Stomach (tissue), 9 donors: ENCODE results near the gene ZNF629. TPM values are rescaled to one million over a fixed set of nuclear protein-coding genes. Genes with fewer than 3 reads are reported as not detected.

ENCODE experiments used
- DNase-seq, 2 donors: peaks; one replicate each; pipeline versions ENCODE4 v3.0.0 to v3.0.0-alpha.2; 2013 to 2019
- H3K27ac ChIP-seq, 5 donors: fragments of 200-600 bp in 4 of 5; sonication (generic) in 4 of 5; one replicate each; pipeline ENCODE4 v1.5.1; 2013 to 2019; ENCODE audit warnings: mild to moderate bottlenecking in 1 of 5, moderate library complexity in 1 of 5
- H3K27me3 ChIP-seq, 3 donors: fragments of 200-600 bp; sonication (generic); one replicate each; pipeline ENCODE4 v1.5.1; 2017 to 2019; ENCODE audit warnings: mixed run types in 1 of 3
- H3K36me3 ChIP-seq, 4 donors: fragments of 200-600 bp; sonication (generic); 1 replicate in 3 of 4; 2 replicates in 1 of 4; pipeline ENCODE4 v1.5.1; 2016 to 2019
- H3K4me1 ChIP-seq, 4 donors: fragments of 200-600 bp; sonication (generic); one replicate each; pipeline ENCODE4 v1.5.1; 2016 to 2019
- H3K4me3 ChIP-seq, 4 donors: fragments of 200-600 bp; sonication (generic) in 3 of 4; one replicate each; pipeline ENCODE4 v1.5.1; 2016 to 2019; ENCODE audit warnings: mild to moderate bottlenecking in 1 of 4
- H3K9me3 ChIP-seq, 4 donors: fragments of 200-600 bp; sonication (generic); one replicate each; pipeline ENCODE4 v1.5.1; 2016 to 2019
- CTCF ChIP-seq, 7 experiments: fragments of 450-650 bp in 4 of 7; fragments of 200-600 bp in 3 of 7; sonication (generic) in 3 of 7; IDR thresholded peaks; one replicate each; pipeline ENCODE4 v1.5.1; 2016 to 2019; ENCODE audit warnings: antibody characterized with exemption in 7 of 7, control low read depth in 2 of 7, mild to moderate bottlenecking in 1 of 7
- EP300 ChIP-seq: sonication (generic); formaldehyde crosslinking; IDR thresholded peaks from one replicate; pipeline ENCODE4 v1.6.1; 2017; ENCODE audit warnings: antibody characterized with exemption
- POLR2A ChIP-seq, 4 donors: fragments of 450-650 bp; IDR thresholded peaks; one replicate each; pipeline ENCODE4 v1.6.1; 2016; ENCODE audit warnings: antibody characterized with exemption in 4 of 4, control low read depth in 2 of 4, mild to moderate bottlenecking in 1 of 4, moderate library complexity in 1 of 4
- POLR2AphosphoS5 ChIP-seq, 3 donors: sonication (generic); formaldehyde crosslinking; IDR thresholded peaks; one replicate each; pipeline ENCODE4 v1.6.1; 2016; ENCODE audit warnings: antibody characterized with exemption in 3 of 3
- WGBS, 5 donors: extraction: QIAGEN DNeasy Blood & Tissue Kit in 3 of 5; methylation state at CpG; one replicate each; pipeline versions ENCODE4 v1.1.5 to v1.1.7; 2013 to 2018; 5-methylcytosine and 5-hydroxymethylcytosine counted together
- intact Hi-C: fragments of 100-400 bp; cut with DNase I; formaldehyde crosslinking; loops from one replicate; pipeline ENCODE4 v1.15.1; 2023; ENCODE audit warnings: low total_unique reads
- polyA plus RNA-seq, 3 donors: library from polyadenylated mRNA; stranded (reverse); fragments of 200-250 nt; gene quantifications; one replicate each; pipeline ENCODE4 v1.2.3, GENCODE V29; 2013
- total RNA-seq, 5 donors: library from RNA; depleted of rRNA; stranded (reverse); fragments of >200 nt; gene quantifications; one replicate each; pipeline versions ENCODE4 v1.1.0 to v1.2.3, GENCODE V29; 2014 to 2016
- donor health status: healthy with polysubstance abuse.
- donor health status: Bipolar disorder and iron deficiency.
- donor health status: healthy.

ZNF629 gene
- total and polyA plus RNA-seq, 8 donors, result 4.4 to 21.3 (median 10.9) TPM

DNA sequence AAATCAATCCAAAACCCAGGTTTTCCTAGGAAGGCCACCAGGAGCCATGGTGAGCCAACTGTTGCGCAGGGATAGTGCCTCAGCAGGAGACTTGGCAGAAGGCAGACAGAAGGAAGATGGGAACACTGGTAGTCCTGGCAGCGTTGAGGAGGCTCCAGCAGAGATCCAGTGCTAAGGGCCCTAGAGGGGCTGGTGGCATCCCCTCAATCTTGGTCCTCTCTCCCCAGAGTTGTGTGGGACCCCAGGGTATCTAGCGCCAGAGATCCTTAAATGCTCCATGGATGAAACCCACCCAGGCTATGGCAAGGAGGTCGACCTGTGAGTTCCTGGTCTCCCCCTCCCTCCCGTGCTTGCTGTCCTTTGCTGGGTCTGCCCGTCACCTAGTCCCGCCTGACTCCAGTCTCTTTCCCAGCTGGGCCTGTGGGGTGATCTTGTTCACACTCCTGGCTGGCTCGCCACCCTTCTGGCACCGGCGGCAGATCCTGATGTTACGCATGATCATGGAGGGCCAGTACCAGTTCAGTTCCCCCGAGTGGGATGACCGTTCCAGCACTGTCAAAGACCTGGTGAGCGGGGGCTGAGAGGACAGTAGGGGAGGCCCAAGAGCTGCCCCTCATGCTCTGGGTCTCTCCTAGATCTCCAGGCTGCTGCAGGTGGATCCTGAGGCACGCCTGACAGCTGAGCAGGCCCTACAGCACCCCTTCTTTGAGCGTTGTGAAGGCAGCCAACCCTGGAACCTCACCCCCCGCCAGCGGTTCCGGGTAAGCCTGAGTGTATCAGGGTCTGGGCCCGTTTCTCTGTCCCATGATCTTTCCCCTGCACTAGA lies 30.8 kb downstream of the ZNF629 start:
- intact Hi-C loops, result no loop called here
- no peak for DNase-seq
- Histone ChIP-seq H3K36me3 (peaks cover 36 to 86% (median 78%) of the 10 kb centered on the region in 4 donors), H3K27ac (no peak overlapping the region), H3K9me3 (no peaks in the 10 kb centered on the region), H3K4me1 (peaks cover 5 to 23% (median 12%) of the 10 kb centered on the region in 4 donors), H3K4me3 (no peak overlapping the region), H3K27me3 (no peaks in the 10 kb centered on the region)
- 92 to 95% (median 92%) methylated on average over 15 to 20 of the region's 20 CpGs for WGBS, 5 donors
- TF ChIP-seq EP300 (no peak), POLR2A (IDR thresholded peaks at IDR 0.05) (no peak), POLR2AphosphoS5 (IDR thresholded peaks at IDR 0.05) (no peak), CTCF (IDR thresholded peaks at IDR 0.05) (no peak)

DNA sequence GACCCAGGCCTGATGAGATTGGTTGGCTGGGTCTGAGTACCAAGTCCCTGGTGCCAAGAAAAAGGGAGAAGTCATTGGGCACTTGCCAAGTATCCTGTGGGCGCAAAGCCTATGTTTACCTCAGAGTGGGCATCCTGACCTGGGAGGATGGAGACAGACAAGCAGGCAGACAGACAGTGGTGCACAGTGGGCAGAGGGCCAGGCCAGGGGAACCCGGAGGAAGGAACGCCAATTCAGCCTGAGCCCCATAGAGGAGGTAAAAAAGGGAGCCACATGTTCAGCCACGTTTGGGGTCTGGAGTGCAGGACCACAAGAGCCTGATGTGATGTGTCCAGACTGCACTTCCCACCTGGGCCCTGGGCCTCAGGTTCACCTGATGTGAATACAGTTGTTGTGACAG lies 33.4 kb downstream of the ZNF629 start:
- H3K9me3 ChIP-seq, result no peaks in the 10 kb centered on the region
- 67 to 82% (median 71%) methylated on average over 4 of the region's 4 CpGs for WGBS, 5 donors
- peaks cover 0 to 15% (median 12%) of the 10 kb centered on the region in 4 donors for H3K4me1 ChIP-seq
- no peak for DNase-seq
- intact Hi-C loops, result no loop called here
- H3K27ac ChIP-seq, result no peak overlapping the region
- TF ChIP-seq EP300 (no peak), CTCF (IDR thresholded peaks at IDR 0.05) (no peak)
- H3K27me3 ChIP-seq, result no peaks in the 10 kb centered on the region
- H3K4me3 ChIP-seq, result no peak overlapping the region
- peaks cover 37 to 81% (median 76%) of the 10 kb centered on the region in 4 donors for H3K36me3 ChIP-seq

DNA sequence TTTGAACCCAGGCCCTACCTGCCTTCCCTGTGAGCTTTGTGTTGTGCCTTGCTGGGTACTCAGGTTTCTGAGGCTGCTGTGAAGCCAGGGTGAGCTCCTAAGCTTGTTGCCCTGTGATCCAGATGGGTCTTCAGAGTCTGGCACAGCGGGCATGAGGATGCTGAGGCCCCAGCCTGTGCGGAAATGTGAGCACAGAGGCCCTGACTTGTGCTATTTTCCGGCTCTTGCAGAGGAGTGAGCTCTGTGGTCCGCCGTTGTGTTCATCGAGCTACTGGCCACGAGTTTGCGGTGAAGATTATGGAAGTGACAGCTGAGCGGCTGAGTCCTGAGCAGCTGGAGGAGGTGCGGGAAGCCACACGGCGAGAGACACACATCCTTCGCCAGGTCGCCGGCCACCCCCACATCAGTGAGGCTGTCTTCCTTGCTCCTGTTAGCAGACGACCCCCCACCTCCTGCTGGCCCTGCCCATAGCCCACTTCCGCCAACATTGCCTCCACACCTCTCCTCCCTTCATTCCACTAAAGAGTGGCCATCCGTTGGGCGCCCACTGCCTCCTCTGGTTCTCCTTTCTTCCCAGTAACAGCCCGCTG lies 36.0 kb downstream of the ZNF629 start:
- Histone ChIP-seq H3K27me3 (no peaks in the 10 kb centered on the region), H3K9me3 (no peaks in the 10 kb centered on the region), H3K27ac (no peak overlapping the region), H3K4me1 (peaks cover 6 to 29% (median 18%) of the 10 kb centered on the region in 4 donors), H3K4me3 (no peak overlapping the region), H3K36me3 (peaks cover 27 to 58% (median 52%) of the 10 kb centered on the region in 4 donors)
- TF ChIP-seq EP300 (no peak), POLR2AphosphoS5 (IDR thresholded peaks at IDR 0.05) (no peak), POLR2A (IDR thresholded peaks at IDR 0.05) (no peak), CTCF (IDR thresholded peaks at IDR 0.05) (no peak)
- intact Hi-C loops, result no loop called here
- WGBS, 5 donors, result 91 to 94% (median 92%) methylated on average over 20 of the region's 20 CpGs
- no peak for DNase-seq

DNA sequence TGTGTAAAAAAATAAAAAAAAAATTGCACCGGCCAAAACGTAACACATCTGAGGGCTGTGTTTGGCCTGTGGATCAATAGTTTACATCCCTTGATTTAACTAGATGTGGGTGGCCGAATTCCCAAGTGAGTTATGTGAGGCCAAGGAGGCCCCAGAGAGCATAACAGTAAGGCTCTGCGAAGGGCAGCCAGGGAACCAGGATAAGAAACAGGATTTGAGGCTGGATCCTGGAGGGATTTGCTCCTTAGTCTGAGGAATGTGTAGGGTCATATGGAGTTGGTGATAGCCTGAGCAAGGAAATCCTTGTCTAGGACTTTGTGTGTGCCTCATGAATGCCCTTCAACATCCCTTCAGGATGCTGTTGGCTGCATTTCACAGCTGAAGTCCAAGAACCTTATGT lies 36.8 kb downstream of the ZNF629 start:
- H3K36me3 ChIP-seq, result peaks cover 28 to 56% (median 46%) of the 10 kb centered on the region in 4 donors
- H3K27ac ChIP-seq, result no peak overlapping the region
- no peak overlapping the region for H3K4me3 ChIP-seq
- 83 to 89% (median 86%) methylated on average over 4 of the region's 4 CpGs for WGBS, 5 donors
- DNase-seq, result no peak
- H3K9me3 ChIP-seq, result no peaks in the 10 kb centered on the region
- intact Hi-C loops, result no loop called here
- H3K27me3 ChIP-seq, result no peaks in the 10 kb centered on the region
- TF ChIP-seq POLR2AphosphoS5 (IDR thresholded peaks at IDR 0.05) (no peak), POLR2A (IDR thresholded peaks at IDR 0.05) (no peak), CTCF (IDR thresholded peaks at IDR 0.05) (no peak), EP300 (no peak)
- peaks cover 6 to 29% (median 18%) of the 10 kb centered on the region in 4 donors for H3K4me1 ChIP-seq
